Measurements from ENCODE around the gene SRSF9. TPM values are rescaled to one million over a fixed set of nuclear protein-coding genes. Genes with fewer than 3 reads are reported as not detected.
"Not testable (repeated sequence)": the region's sequence is repeated elsewhere in the genome, so short reads cannot be mapped to it uniquely, and the experiment has no call there.

SRSF9 gene
- total and polyA plus RNA-seq, 2 experiments from 2014 or later, result 154 to 329 TPM

DNA sequence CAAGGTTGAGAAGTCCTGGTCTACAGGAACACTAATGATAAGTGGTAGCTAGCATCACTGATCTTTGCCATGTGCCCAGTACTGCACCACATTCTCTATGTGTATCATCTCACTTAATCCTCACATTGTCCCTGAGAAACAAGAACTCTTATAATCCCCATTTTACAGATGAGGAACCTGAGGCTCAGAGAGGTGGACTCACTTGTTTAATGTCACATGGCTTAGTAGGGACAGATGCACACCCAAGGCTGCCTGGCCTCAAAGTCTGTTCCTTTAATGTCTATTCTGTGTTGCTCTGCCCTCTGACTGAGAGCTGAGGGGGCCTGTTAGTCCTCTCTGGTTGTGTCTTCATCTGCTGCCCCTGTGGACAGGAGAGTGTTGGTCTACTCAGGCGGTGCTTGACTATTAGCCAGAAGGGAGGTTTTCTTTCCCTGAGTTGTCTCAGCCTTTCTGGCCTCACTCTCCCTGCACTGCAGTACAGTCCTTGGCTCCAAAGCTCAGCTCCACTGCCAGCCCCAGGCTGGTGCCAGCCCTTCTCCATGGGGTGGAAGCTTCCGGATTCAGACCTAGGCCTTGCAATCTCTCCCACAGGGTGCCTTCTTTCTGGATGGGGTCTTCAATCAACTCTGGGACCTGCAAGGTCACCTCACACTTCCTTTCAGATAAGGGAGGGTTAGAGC, 21.4 kb upstream of the SRSF9 start:
- H3K9me3 ChIP-seq (ENCODE audit: low read depth), result no peaks in the 10 kb centered on the region
- H3K36me3 ChIP-seq (ENCODE audit: low read depth), result no peaks in the 10 kb centered on the region
- H3K9ac ChIP-seq, result no peak overlapping the region
- H2AFZ ChIP-seq, result no peak overlapping the region
- H3K27me3 ChIP-seq (replicated peaks; ENCODE audit: insufficient read depth), result no peaks in the 10 kb centered on the region
- peaks cover 15% of the 10 kb centered on the region for H3K79me2 ChIP-seq (ENCODE audit: insufficient read depth)
- in situ Hi-C loops (cut with MboI), result no loop called here
- TF ChIP-seq EZH2phosphoT487 (IDR thresholded peaks at IDR 0.05; ENCODE audit: insufficient read depth, low read depth) (no peak), EZH2 (IDR thresholded peaks at IDR 0.05; ENCODE audit: insufficient read depth, poor library complexity, severe bottlenecking) (no peak)
- no peak overlapping the region for H3K4me2 ChIP-seq (ENCODE audit: unreplicated experiment)
- 53 to 62% methylated on average over 2 of the region's 2 CpGs for WGBS, 2 experiments (ENCODE audit: low coverage in 1 of 2, low lambda C conversion rate in 2 of 2, missing lambda C conversion rate in 2 of 2)
- H4K20me1 ChIP-seq (ENCODE audit: insufficient read depth), result no peaks in the 10 kb centered on the region
- H3F3A ChIP-seq (ENCODE audit: insufficient read depth), result no peaks in the 10 kb centered on the region
- H3K4me1 ChIP-seq (ENCODE audit: insufficient read depth), result peaks cover 7% of the 10 kb centered on the region; the same call in 1 of the 2 replicates
- no peak overlapping the region for H3K4me3 ChIP-seq
- no peak overlapping the region for H3K27ac ChIP-seq
- H3K9me2 ChIP-seq (ENCODE audit: insufficient read depth), result no peaks in the 10 kb centered on the region
- DNase-seq, result no peak

DNA sequence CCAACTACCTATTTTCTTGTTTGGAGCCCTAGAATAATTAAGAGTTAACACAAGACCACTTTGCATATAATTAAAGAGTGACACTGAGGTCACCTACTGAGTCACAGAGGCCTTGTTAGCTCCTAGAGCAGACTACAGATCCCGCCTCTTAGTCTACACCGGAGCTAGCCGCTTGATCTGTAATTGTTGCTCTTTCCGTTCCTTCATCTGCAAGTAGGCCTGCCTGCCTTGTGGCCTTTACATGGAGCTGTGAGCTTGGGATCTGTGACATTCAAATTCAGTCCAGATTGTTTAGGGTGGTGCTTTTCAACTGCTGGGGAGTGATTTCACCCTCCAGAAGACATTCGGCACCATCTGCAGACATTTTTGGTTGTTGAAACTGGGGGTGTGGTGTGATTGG, 20.8 kb upstream of the SRSF9 start:
- 60 to 73% methylated on average over 5 of the region's 5 CpGs for WGBS, 2 experiments (ENCODE audit: low coverage in 1 of 2, low lambda C conversion rate in 2 of 2, missing lambda C conversion rate in 2 of 2)
- no peak overlapping the region for H3K4me3 ChIP-seq
- H2AFZ ChIP-seq, result no peak overlapping the region
- in situ Hi-C loops (cut with MboI), result no loop called here
- no peak for DNase-seq
- no peak overlapping the region for H3K27ac ChIP-seq
- no peaks in the 10 kb centered on the region for H3K27me3 ChIP-seq (replicated peaks; ENCODE audit: insufficient read depth)
- TF ChIP-seq EZH2 (IDR thresholded peaks at IDR 0.05; ENCODE audit: insufficient read depth, poor library complexity, severe bottlenecking) (no peak), EZH2phosphoT487 (IDR thresholded peaks at IDR 0.05; ENCODE audit: insufficient read depth, low read depth) (no peak)
- H3K9ac ChIP-seq, result no peak overlapping the region
- no peaks in the 10 kb centered on the region for H3K9me2 ChIP-seq (ENCODE audit: insufficient read depth)
- H3K4me2 ChIP-seq (ENCODE audit: unreplicated experiment), result no peak overlapping the region
- H3K9me3 ChIP-seq (ENCODE audit: low read depth), result no peaks in the 10 kb centered on the region
- no peaks in the 10 kb centered on the region for H4K20me1 ChIP-seq (ENCODE audit: insufficient read depth)
- H3K79me2 ChIP-seq (ENCODE audit: insufficient read depth), result peaks cover 13% of the 10 kb centered on the region
- H3F3A ChIP-seq (ENCODE audit: insufficient read depth), result no peaks in the 10 kb centered on the region
- no peaks in the 10 kb centered on the region for H3K36me3 ChIP-seq (ENCODE audit: low read depth)
- peaks cover 7% of the 10 kb centered on the region; the same call in 1 of the 2 replicates for H3K4me1 ChIP-seq (ENCODE audit: insufficient read depth)

DNA sequence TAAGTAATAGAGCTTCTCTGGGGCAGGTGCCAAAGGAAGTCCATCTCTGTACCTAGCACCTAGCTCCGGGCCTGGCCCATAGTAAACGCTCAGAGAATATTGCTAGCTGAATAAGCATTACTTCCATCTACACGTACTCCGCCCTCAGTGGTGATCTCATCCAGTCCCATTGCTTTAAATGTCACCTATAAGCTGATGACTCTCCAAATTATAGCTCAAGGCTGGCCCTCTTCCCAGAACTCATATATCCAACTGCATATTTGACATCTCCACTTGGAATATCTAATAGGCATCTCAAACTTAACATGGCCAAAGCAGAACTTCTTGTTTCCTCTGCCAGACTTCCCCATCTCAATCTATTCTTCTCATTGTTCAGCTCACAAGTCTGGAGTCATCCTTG, 19.5 kb upstream of the SRSF9 start:
- H3K9ac ChIP-seq, result no peak overlapping the region
- H2AFZ ChIP-seq, result no peak overlapping the region
- 0 out of 2 replicates have a peak, but pooled peaks cover under 1% of the 10 kb centered on the region for H3K79me2 ChIP-seq (ENCODE audit: insufficient read depth)
- DNase-seq, result peak; percentile 27
- no peaks in the 10 kb centered on the region for H3K36me3 ChIP-seq (ENCODE audit: low read depth)
- no peak overlapping the region for H3K4me3 ChIP-seq
- H3K4me2 ChIP-seq (ENCODE audit: unreplicated experiment), result no peak overlapping the region
- no peaks in the 10 kb centered on the region for H3F3A ChIP-seq (ENCODE audit: insufficient read depth)
- no peak overlapping the region for H3K27ac ChIP-seq
- in situ Hi-C loops (cut with MboI), result no loop called here
- H4K20me1 ChIP-seq (ENCODE audit: insufficient read depth), result no peaks in the 10 kb centered on the region
- no peaks in the 10 kb centered on the region for H3K4me1 ChIP-seq (ENCODE audit: insufficient read depth)
- H3K9me2 ChIP-seq (ENCODE audit: insufficient read depth), result no peaks in the 10 kb centered on the region
- TF ChIP-seq EZH2phosphoT487 (IDR thresholded peaks at IDR 0.05; ENCODE audit: insufficient read depth, low read depth) (no peak), EZH2 (IDR thresholded peaks at IDR 0.05; ENCODE audit: insufficient read depth, poor library complexity, severe bottlenecking) (no peak)
- 83 to 94% methylated on average over 4 of the region's 4 CpGs for WGBS, 2 experiments (ENCODE audit: low coverage in 1 of 2, low lambda C conversion rate in 2 of 2, missing lambda C conversion rate in 2 of 2)
- H3K27me3 ChIP-seq (replicated peaks; ENCODE audit: insufficient read depth), result no peaks in the 10 kb centered on the region
- H3K9me3 ChIP-seq (ENCODE audit: low read depth), result no peaks in the 10 kb centered on the region

DNA sequence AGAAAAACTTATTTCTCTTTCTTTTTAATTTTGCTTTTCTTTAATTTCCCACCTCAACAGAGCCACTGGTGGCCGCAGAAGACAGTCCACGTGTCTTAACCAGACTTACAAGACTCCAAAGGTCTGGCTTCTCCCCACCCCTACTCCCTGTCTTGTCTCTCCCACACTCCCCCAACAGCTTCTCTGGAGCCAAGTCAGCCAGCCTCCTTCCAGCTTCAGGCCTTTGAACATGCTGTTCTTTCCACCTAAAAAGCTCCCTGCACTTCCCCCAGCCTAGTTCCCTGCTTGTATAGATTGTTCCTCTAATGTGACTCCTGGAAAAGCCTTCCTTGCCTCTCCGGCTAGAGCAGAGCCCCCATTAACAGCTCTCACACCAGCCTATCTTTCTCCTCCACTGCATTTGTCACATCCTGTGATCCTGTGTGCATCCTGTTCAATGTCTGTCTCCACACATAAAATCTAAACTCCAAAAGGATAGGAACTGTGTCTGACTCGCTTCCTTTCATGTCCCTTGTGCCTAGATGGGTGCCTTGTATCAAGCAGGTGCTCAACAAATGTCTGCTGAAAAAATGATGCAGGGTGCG, 18.6 kb upstream of the SRSF9 start:
- no peak for DNase-seq
- WGBS, 2 experiments (ENCODE audit: low coverage in 1 of 2, low lambda C conversion rate in 2 of 2, missing lambda C conversion rate in 2 of 2), result 74% methylated on average over 5 of the region's 5 CpGs

DNA sequence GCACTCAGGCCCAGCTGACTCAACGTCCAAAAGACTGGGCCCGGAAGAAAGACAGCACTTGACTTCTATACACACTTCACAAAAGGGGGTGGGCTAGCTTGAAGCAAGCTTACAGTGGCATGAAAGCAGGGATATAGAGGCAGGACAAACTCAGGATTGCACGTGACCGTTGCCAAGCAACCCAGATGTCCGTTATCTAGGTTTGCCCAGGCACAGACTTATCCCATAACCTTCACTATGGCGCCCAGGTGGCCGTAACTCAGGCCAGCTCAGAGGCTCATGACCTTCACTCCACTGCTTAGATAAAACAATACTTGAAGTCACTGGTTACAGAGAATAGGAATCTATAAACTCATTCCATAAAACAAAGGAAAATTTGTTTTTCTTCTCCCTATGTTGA, 18.0 kb upstream of the SRSF9 start:
- H3K9me3 ChIP-seq (ENCODE audit: low read depth); H3K4me1 ChIP-seq (ENCODE audit: insufficient read depth); H3K36me3 ChIP-seq (ENCODE audit: low read depth); H3K4me3 ChIP-seq; H3K27me3 ChIP-seq (replicated peaks; ENCODE audit: insufficient read depth); H3K79me2 ChIP-seq (ENCODE audit: insufficient read depth); H4K20me1 ChIP-seq (ENCODE audit: insufficient read depth); H3K9ac ChIP-seq; in situ Hi-C loops (cut with MboI); H3K4me2 ChIP-seq (ENCODE audit: unreplicated experiment); H3K9me2 ChIP-seq (ENCODE audit: insufficient read depth); H3K27ac ChIP-seq; H2AFZ ChIP-seq; DNase-seq; H3F3A ChIP-seq (ENCODE audit: insufficient read depth): not testable (repeated sequence)
- WGBS, 2 experiments (ENCODE audit: low coverage in 1 of 2, low lambda C conversion rate in 2 of 2, missing lambda C conversion rate in 2 of 2), result 90 to 92% methylated on average over 7 of the region's 7 CpGs

More for the DNA sequence above, 18.6 kb upstream of the SRSF9 start:
- H3K9ac ChIP-seq, result no peak overlapping the region
- H3K9me2 ChIP-seq (ENCODE audit: insufficient read depth), result no peaks in the 10 kb centered on the region
- TF ChIP-seq EZH2 (IDR thresholded peaks at IDR 0.05; ENCODE audit: insufficient read depth, poor library complexity, severe bottlenecking), result no peak
- TF ChIP-seq EZH2phosphoT487 (IDR thresholded peaks at IDR 0.05; ENCODE audit: insufficient read depth, low read depth), result no peak
- in situ Hi-C loops (cut with MboI), result no loop called here
- H4K20me1 ChIP-seq (ENCODE audit: insufficient read depth), result no peaks in the 10 kb centered on the region
- H3K9me3 ChIP-seq (ENCODE audit: low read depth), result no peaks in the 10 kb centered on the region
- H2AFZ ChIP-seq, result no peak overlapping the region
- H3K36me3 ChIP-seq (ENCODE audit: low read depth), result no peaks in the 10 kb centered on the region
- H3F3A ChIP-seq (ENCODE audit: insufficient read depth), result no peaks in the 10 kb centered on the region
- no peak overlapping the region for H3K4me3 ChIP-seq
- no peaks in the 10 kb centered on the region for H3K79me2 ChIP-seq (ENCODE audit: insufficient read depth)
- H3K4me2 ChIP-seq (ENCODE audit: unreplicated experiment), result no peak overlapping the region
- H3K27me3 ChIP-seq (replicated peaks; ENCODE audit: insufficient read depth), result no peaks in the 10 kb centered on the region
- no peaks in the 10 kb centered on the region for H3K4me1 ChIP-seq (ENCODE audit: insufficient read depth)
- H3K27ac ChIP-seq, result no peak overlapping the region

Data from GM23248 (cell line).